HepG2 (cell line): ENCODE results near the gene PSPH. TPM values are rescaled to one million over a fixed set of nuclear protein-coding genes. Genes with fewer than 3 reads are reported as not detected.

Experiments used
- ATAC-seq: fragments of 200-7000 bp; cut with Tn5 transposase; 3 replicates; pipeline ENCODE4 v1.9.1; 2020; ENCODE audit warnings: mild to moderate bottlenecking, moderate library complexity
- BruUV-seq: library from RNA; stranded (reverse); fragments of 400-500 nt; replicated peaks from 2 replicates; lab custom pipeline; 2021; lab: Mats Ljungman, UMichigan
- CTCF ChIA-PET: fragments of 300-600 bp; formaldehyde crosslinking; extraction: SDS; loops from one replicate; lab custom pipeline; 2021; ENCODE audit warnings: low total read pairs, inconsistent platforms, low intra/inter-chr PET ratio; lab: Yijun Ruan, JAX
- POLR2A ChIA-PET: fragments of 350-600 bp; sonication (Branson Sonifier 250); formaldehyde crosslinking; loops from one replicate; lab custom pipeline; 2020; ENCODE audit warnings: antibody characterized with exemption, inconsistent platforms; lab: Yijun Ruan, JAX
- DNase-seq: peaks from one replicate; pipeline ENCODE4 v3.0.0-alpha.2; 2015; ENCODE audit warnings: low spot score
- FAIRE-seq: peaks from 3 replicates; lab custom pipeline; 2011; peaks lifted over from hg19 to GRCh38; lab: Jason Lieb, UNC
- H2AFZ ChIP-seq: one replicate; pipeline ENCODE4 v1.6.1; 2011; ENCODE audit warnings: low read length, inconsistent platforms
- H3K27ac ChIP-seq: fragments of 300-600 bp; 3 replicates; pipeline ENCODE4 v1.8.0; 2011; ENCODE audit warnings: mixed run types, mild to moderate bottlenecking, mixed read lengths, low read length, inconsistent platforms; ENCODE audit not compliant: insufficient read depth; ENCODE audit errors: extremely low read length
- H3K27me3 ChIP-seq, 2 experiments: fragments of 200-600 bp in 1 of 2; 2 replicates in 1 of 2; 3 replicates in 1 of 2; pipeline versions ENCODE4 v1.6.0 to v1.8.0; 2011; ENCODE audit warnings: low read length in 2 of 2, mild to moderate bottlenecking in 2 of 2, moderate library complexity in 2 of 2, inconsistent platforms in 1 of 2; ENCODE audit not compliant: insufficient read depth in 2 of 2, control insufficient read depth in 1 of 2
- H3K36me3 ChIP-seq, 2 experiments: fragments of 200-600 bp in 1 of 2; replicated peaks in 1 of 2; 2 replicates in 1 of 2; 3 replicates in 1 of 2; pipeline versions ENCODE4 v1.5.1 to v1.8.0; 2011; ENCODE audit warnings: low read length in 2 of 2, inconsistent platforms in 1 of 2; ENCODE audit not compliant: insufficient read depth in 2 of 2, control insufficient read depth in 1 of 2
- H3K4me1 ChIP-seq: 2 replicates; pipeline ENCODE4 v1.5.1; 2012; ENCODE audit warnings: low read length, inconsistent platforms; ENCODE audit not compliant: insufficient read depth
- H3K4me2 ChIP-seq: 2 replicates; pipeline ENCODE4 v1.6.0; 2011; ENCODE audit warnings: low read depth, low read length, inconsistent platforms
- H3K4me3 ChIP-seq, 3 experiments: fragments of 200-600 bp in 1 of 3; sonication (generic), shearing (Covaris generic) in 1 of 3; replicated peaks in 1 of 3; 2 replicates each; pipeline ENCODE4 v1.5.1; 2011 to 2016; ENCODE audit warnings: low read length in 3 of 3, inconsistent platforms in 2 of 3, low read depth in 2 of 3, mild to moderate bottlenecking in 2 of 3, control low read depth in 1 of 3, mixed read lengths in 1 of 3; ENCODE audit not compliant: insufficient read depth in 1 of 3
- H3K79me2 ChIP-seq: one replicate; pipeline ENCODE4 v1.6.1; 2011; ENCODE audit warnings: low read length, inconsistent platforms; ENCODE audit not compliant: insufficient read depth
- H3K9ac ChIP-seq: 2 replicates; pipeline ENCODE4 v1.6.0; 2011; ENCODE audit warnings: mild to moderate bottlenecking, low read depth, low read length, inconsistent platforms; ENCODE audit not compliant: insufficient read depth
- H3K9me3 ChIP-seq: 2 replicates; pipeline ENCODE4 v1.5.1; 2012; ENCODE audit warnings: mild to moderate bottlenecking, low read length
- H4K20me1 ChIP-seq: 2 replicates; pipeline ENCODE4 v1.6.0; 2011; ENCODE audit warnings: inconsistent platforms, mild to moderate bottlenecking, low read length, moderate library complexity; ENCODE audit not compliant: insufficient read depth
- ARID2 ChIP-seq: sonication (generic); formaldehyde crosslinking; IDR thresholded peaks from 2 replicates; pipeline ENCODE4 v1.8.1; 2022; ENCODE audit warnings: mild to moderate bottlenecking, missing genetic modification reagents, borderline replicate concordance
- E2F1 ChIP-seq: sonication (generic); formaldehyde crosslinking; IDR thresholded peaks from 2 replicates; pipeline ENCODE4 v1.5.0; 2020; ENCODE audit warnings: missing genetic modification reagents
- JUNB ChIP-seq: sonication (generic); formaldehyde crosslinking; IDR thresholded peaks from 2 replicates; pipeline ENCODE4 v1.8.0; 2022; ENCODE audit warnings: missing genetic modification reagents, mild to moderate bottlenecking, borderline replicate concordance
- NR2F1 ChIP-seq, 2 experiments: fragments of 450-650 bp in 1 of 2; formaldehyde crosslinking in 1 of 2; IDR thresholded peaks; 2 replicates each; pipeline versions ENCODE4 v1.5.0 to v1.6.1; 2016 to 2020; ENCODE audit warnings: mild to moderate bottlenecking in 1 of 2, missing compliant biosample characterization in 1 of 2, missing genetic modification reagents in 1 of 2, moderate library complexity in 1 of 2
- ZNF180 ChIP-seq: sonication (generic); formaldehyde crosslinking; IDR thresholded peaks from 2 replicates; pipeline ENCODE4 v1.4.0; 2020; ENCODE audit warnings: low read depth, missing genetic modification reagents, borderline replicate concordance
- ZNF20 ChIP-seq: sonication (generic); formaldehyde crosslinking; IDR thresholded peaks from 2 replicates; pipeline ENCODE4 v1.4.0; 2020; ENCODE audit warnings: mild to moderate bottlenecking, moderate library complexity, missing genetic modification reagents
- ZNF225 ChIP-seq: sonication (generic); formaldehyde crosslinking; IDR thresholded peaks from 2 replicates; pipeline ENCODE4 v1.4.0; 2020; ENCODE audit warnings: mild to moderate bottlenecking, missing genetic modification reagents
- ZNF709 ChIP-seq: sonication (generic); formaldehyde crosslinking; IDR thresholded peaks from 2 replicates; pipeline ENCODE4 v1.5.0; 2020; ENCODE audit warnings: mild to moderate bottlenecking, missing genetic modification reagents
- ZNF768 ChIP-seq: sonication (generic); formaldehyde crosslinking; IDR thresholded peaks from 2 replicates; pipeline ENCODE4 v1.4.0; 2020; ENCODE audit warnings: missing genetic modification reagents
- WGBS: methylation state at CpG from one replicate; pipeline ENCODE4 v1.1.6; 2017; ENCODE audit warnings: low lambda C conversion rate; 5-methylcytosine and 5-hydroxymethylcytosine counted together
- in situ Hi-C: cut with HindIII; loops from 2 replicates; pipeline ENCODE4 v1.10.0; 2017; ENCODE audit warnings: low pct_unique_long_range_greater_than_20kb; ENCODE audit not compliant: extremely low pct_ligation_motif_present
- intact Hi-C: fragments of 100-400 bp; cut with micrococcal nuclease; formaldehyde crosslinking; loops from one replicate; pipeline ENCODE4 v1.10.0; 2022; ENCODE audit not compliant: unreplicated experiment
- polyA plus RNA-seq, 8 experiments: library from polyadenylated mRNA; depleted of rRNA in 3 of 8; stranded (reverse) in 7 of 8; unstranded in 1 of 8; fragments of >200 nt; fragmentation: Illumina TruSeq in 4 of 8; extraction: Trizol in 4 of 8; gene quantifications; 2 replicates each; pipeline versions ENCODE4 v1.2.1 to v1.2.3, GENCODE V29; 2011 to 2016; ENCODE audit warnings: low read depth in 4 of 8, missing spikeins in 1 of 8, mixed read lengths in 1 of 8; ENCODE audit not compliant: insufficient read depth in 1 of 8
- total RNA-seq, 5 experiments: library from RNA; depleted of rRNA; stranded (reverse); fragments of >200 nt; fragmentation: Illumina TruSeq; extraction: Trizol; gene quantifications; 2 replicates each; pipeline ENCODE4 v1.2.3, GENCODE V29; 2016; ENCODE audit warnings: low read depth in 1 of 5
- TF ChIP-seq, protein P1 (sequence below): sonication (generic); formaldehyde crosslinking; IDR thresholded peaks from 2 replicates; pipeline ENCODE4 v1.4.0; 2020; ENCODE audit warnings: missing genetic modification reagents, borderline replicate concordance

The PSPH gene
- total and polyA plus RNA-seq, 2 of the 13 experiments (the other 11 are each of a cell fraction or from before 2014, with no cell fraction given): 85.5 to 124 TPM

DNA sequence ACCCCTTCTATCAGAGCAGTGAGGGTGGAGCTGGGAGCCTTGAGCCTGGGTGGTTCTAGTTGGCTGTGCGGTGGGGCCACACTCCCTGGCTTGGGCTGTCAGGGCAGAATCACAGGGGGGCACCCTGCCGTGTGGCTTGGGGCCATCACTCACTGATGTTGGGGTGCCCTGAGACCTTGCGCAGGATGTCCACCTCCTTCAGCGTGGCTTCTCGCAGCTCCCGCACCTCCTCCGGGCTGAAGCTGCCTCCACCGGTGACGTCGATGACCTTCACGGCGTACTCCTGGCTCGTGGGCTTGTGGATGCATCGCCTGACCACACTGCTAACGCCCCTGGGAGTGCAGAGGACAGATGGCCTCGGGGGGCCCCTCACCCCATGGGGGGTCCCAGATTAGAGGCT, 36.2 kb upstream of the PSPH start:
- no peaks in the 10 kb centered on the region for H3K27me3 ChIP-seq
- in situ Hi-C loops: loop anchor here (25.0 kb wide), 1 partner anchor 325 kb away; no protein-coding TSS in a partner anchor
- H3K79me2 ChIP-seq: no peaks in the 10 kb centered on the region
- intact Hi-C loops: no loop called here
- H3K36me3 ChIP-seq: no peaks in the 10 kb centered on the region
- H3K4me1 ChIP-seq: peaks cover 4% of the 10 kb centered on the region
- no peaks in the 10 kb centered on the region for H3K9me3 ChIP-seq
- no TSS peak for BruUV-seq
- no peak overlapping the region for H3K27ac ChIP-seq
- ChIA-PET POLR2A (interaction anchor here (0.6 kb wide), 1 partner anchor 11 kb away, joined by 3 read pairs; no protein-coding TSS in a partner anchor), CTCF (no interaction called here)
- H2AFZ ChIP-seq: no peak overlapping the region
- no peaks in the 10 kb centered on the region for H4K20me1 ChIP-seq
- H3K4me2 ChIP-seq: no peak overlapping the region
- no peak for ATAC-seq
- DNase-seq: no peak
- no peak overlapping the region for H3K4me3 ChIP-seq
- WGBS: 91% methylated on average over 11 of the region's 16 CpGs
- no peak overlapping the region for H3K9ac ChIP-seq
- FAIRE-seq: no peak
- TF ChIP-seq, protein P1, sequence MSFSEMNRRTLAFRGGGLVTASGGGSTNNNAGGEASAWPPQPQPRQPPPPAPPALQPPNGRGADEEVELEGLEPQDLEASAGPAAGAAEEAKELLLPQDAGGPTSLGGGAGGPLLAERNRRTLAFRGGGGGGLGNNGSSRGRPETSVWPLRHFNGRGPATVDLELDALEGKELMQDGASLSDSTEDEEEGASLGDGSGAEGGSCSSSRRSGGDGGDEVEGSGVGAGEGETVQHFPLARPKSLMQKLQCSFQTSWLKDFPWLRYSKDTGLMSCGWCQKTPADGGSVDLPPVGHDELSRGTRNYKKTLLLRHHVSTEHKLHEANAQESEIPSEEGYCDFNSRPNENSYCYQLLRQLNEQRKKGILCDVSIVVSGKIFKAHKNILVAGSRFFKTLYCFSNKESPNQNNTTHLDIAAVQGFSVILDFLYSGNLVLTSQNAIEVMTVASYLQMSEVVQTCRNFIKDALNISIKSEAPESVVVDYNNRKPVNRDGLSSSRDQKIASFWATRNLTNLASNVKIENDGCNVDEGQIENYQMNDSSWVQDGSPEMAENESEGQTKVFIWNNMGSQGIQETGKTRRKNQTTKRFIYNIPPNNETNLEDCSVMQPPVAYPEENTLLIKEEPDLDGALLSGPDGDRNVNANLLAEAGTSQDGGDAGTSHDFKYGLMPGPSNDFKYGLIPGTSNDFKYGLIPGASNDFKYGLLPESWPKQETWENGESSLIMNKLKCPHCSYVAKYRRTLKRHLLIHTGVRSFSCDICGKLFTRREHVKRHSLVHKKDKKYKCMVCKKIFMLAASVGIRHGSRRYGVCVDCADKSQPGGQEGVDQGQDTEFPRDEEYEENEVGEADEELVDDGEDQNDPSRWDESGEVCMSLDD (CRISPR knock-in tag): no peak
- TF ChIP-seq E2F1: no peak
- TF ChIP-seq ZNF20 (CRISPR knock-in tag): no peak
- TF ChIP-seq ZNF709 (CRISPR knock-in tag): no peak
- no peak for TF ChIP-seq JUNB (CRISPR knock-in tag)
- no peak for TF ChIP-seq ZNF180
- TF ChIP-seq NR2F1 (CRISPR knock-in tag; IDR thresholded peaks at IDR 0.05): no peak
- no peak for TF ChIP-seq ZNF768 (CRISPR knock-in tag)
- no peak for TF ChIP-seq ZNF225 (CRISPR knock-in tag)
- TF ChIP-seq ARID2 (CRISPR knock-in tag): no peak
